Uterus (tissue), 4 donors: Measurements from ENCODE around the gene EEF2K. TPM values are rescaled to one million over a fixed set of nuclear protein-coding genes. Genes with fewer than 3 reads are reported as not detected.
A peak's percentile ranks its signal among the peaks of the same experiment; 100 is the strongest.

ENCODE experiments used
- DNase-seq, 2 donors: peaks; one replicate each; pipeline ENCODE4 v3.0.0-alpha.2; 2019 to 2020
- H3K27ac ChIP-seq, 2 donors: fragments of 200-600 bp; sonication (generic); 1 replicate in 1 of 2; 2 replicates in 1 of 2; pipeline ENCODE4 v1.5.1; 2016 to 2018
- H3K27me3 ChIP-seq, 2 donors: fragments of 200-600 bp; sonication (generic); one replicate each; pipeline ENCODE4 v1.5.1; 2018 to 2019; ENCODE audit warnings: control low read depth in 1 of 2
- H3K36me3 ChIP-seq, 2 donors: fragments of 200-600 bp; sonication (generic); one replicate each; pipeline ENCODE4 v1.5.1; 2019; ENCODE audit warnings: control low read depth in 1 of 2
- H3K4me1 ChIP-seq, 2 donors: fragments of 200-600 bp; sonication (generic); one replicate each; pipeline ENCODE4 v1.5.1; 2018 to 2019; ENCODE audit warnings: control low read depth in 1 of 2
- H3K4me3 ChIP-seq, 2 donors: fragments of 200-600 bp; sonication (generic); 1 replicate in 1 of 2; 2 replicates in 1 of 2; pipeline ENCODE4 v1.5.1; 2018 to 2019; ENCODE audit warnings: mild to moderate bottlenecking in 1 of 2
- H3K9me3 ChIP-seq, 2 donors: fragments of 200-600 bp; sonication (generic); one replicate each; pipeline ENCODE4 v1.5.1; 2019; ENCODE audit warnings: control low read depth in 1 of 2
- POLR2A ChIP-seq, 2 donors: fragments of 450-650 bp; IDR thresholded peaks; one replicate each; pipeline ENCODE4 v1.6.1; 2016; ENCODE audit warnings: antibody characterized with exemption in 2 of 2, mild to moderate bottlenecking in 1 of 2, moderate library complexity in 1 of 2
- intact Hi-C: fragments of 100-400 bp; cut with DNase I; formaldehyde crosslinking; loops from one replicate; pipeline ENCODE4 v1.15.1; 2023; ENCODE audit warnings: low total_unique reads
- total RNA-seq, 4 donors: library from RNA; depleted of rRNA in 3 of 4; stranded (reverse); fragments of >200 nt in 3 of 4; gene quantifications; one replicate each; pipeline versions ENCODE4 v1.1.0 to v1.2.4, GENCODE V29; 2014 to 2023
- TF ChIP-seq, protein P1 (sequence below), 4 experiments: fragments of 200-600 bp in 2 of 4; fragments of 450-650 bp in 2 of 4; sonication (generic) in 2 of 4; IDR thresholded peaks; one replicate each; pipeline ENCODE4 v1.5.1; 2016 to 2019; ENCODE audit warnings: antibody characterized with exemption in 4 of 4, mild to moderate bottlenecking in 2 of 4, moderate library complexity in 1 of 4
- donor health status: DM: yes; HTN: yes; CAD: no.

Gene EEF2K
- 10 to 100 TPM; 17.4 to 82.0 (median 35.5) TPM for total RNA-seq

- Histone ChIP-seq H3K4me3 (peak within 1 kb of the TSS; percentile 59 to 86), H3K9me3 (no peaks in the 10 kb centered on the region), H3K36me3 (no peaks in the 10 kb centered on the region), H3K27ac (peak within 1 kb of the TSS; percentile 87 to 90), H3K27me3 (no peaks in the 10 kb centered on the region), H3K4me1 (peaks cover 0 to 4% of the 10 kb centered on the region in 2 donors)
- intact Hi-C loops, result no loop called here
- peak; percentile 94 to 95 for DNase-seq
- TF ChIP-seq, protein P1, sequence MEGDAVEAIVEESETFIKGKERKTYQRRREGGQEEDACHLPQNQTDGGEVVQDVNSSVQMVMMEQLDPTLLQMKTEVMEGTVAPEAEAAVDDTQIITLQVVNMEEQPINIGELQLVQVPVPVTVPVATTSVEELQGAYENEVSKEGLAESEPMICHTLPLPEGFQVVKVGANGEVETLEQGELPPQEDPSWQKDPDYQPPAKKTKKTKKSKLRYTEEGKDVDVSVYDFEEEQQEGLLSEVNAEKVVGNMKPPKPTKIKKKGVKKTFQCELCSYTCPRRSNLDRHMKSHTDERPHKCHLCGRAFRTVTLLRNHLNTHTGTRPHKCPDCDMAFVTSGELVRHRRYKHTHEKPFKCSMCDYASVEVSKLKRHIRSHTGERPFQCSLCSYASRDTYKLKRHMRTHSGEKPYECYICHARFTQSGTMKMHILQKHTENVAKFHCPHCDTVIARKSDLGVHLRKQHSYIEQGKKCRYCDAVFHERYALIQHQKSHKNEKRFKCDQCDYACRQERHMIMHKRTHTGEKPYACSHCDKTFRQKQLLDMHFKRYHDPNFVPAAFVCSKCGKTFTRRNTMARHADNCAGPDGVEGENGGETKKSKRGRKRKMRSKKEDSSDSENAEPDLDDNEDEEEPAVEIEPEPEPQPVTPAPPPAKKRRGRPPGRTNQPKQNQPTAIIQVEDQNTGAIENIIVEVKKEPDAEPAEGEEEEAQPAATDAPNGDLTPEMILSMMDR (IDR thresholded peaks at IDR 0.05), result peak; percentile 73 to 98 (median 92)
- peak; percentile 35 to 57 for TF ChIP-seq POLR2A (IDR thresholded peaks at IDR 0.05)
These were observed at the start of gene EEF2K for GRCh38 chr16:22206013-22206841. TSS of gene EEF2K (plus strand) at chr16:22206278. CDS start at chr16:22225730, 19,452 bp downstream.

GRCh38 chr16:22161401-22161800, 44.7 kb upstream of the EEF2K start:
- Histone ChIP-seq H3K4me1 (no peaks in the 10 kb centered on the region), H3K4me3 (no peak overlapping the region), H3K27ac (no peak overlapping the region), H3K9me3 (no peaks in the 10 kb centered on the region), H3K27me3 (no peaks in the 10 kb centered on the region), H3K36me3 (no peaks in the 10 kb centered on the region)
- DNase-seq, result no peak
- TF ChIP-seq POLR2A (IDR thresholded peaks at IDR 0.05), result no peak
- TF ChIP-seq, protein P1 (IDR thresholded peaks at IDR 0.05), result no peak
- intact Hi-C loops, result no loop called here

DNA sequence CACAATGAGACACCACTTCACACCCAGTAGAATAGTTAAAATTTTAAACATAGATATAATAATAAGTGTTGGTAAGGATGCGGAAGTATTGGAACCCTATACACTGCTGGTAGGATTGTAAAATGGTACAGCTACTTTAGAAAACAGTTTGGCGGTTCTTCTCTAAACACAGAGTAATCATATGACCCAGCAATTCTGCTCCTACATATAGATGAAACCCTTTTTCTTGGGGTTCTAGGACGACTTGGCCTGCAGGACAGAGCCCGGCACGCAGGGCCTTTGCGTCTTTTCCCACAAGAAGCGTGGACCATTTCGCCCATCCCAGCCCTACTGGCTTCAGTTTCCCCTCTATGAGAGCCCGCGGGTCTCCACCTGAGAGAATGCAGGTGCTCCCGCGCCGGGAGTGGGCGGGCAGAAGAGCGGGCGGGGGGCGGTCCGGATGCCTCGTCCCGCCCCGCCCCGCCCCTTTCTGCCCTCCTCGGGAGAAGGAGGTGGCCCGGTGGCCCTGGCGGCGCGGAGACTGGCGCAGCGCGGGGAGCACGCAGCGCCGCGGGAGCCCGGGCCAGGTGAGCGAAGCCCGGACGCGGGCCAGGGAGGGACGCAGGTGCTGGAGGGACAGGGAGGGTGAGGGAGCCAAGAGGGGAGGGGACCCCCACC, 44.0 kb upstream of the EEF2K start, which contains the start of gene SDR42E2:
TSS of gene SDR42E2 (plus strand) at position 508 of the 657 bp plus-strand sequence. CDS start 3,077 bp downstream, outside the sequence.
- intact Hi-C loops, result no loop called here
- no peak for DNase-seq
- H3K27me3 ChIP-seq, result no peaks in the 10 kb centered on the region
- H3K4me3 ChIP-seq, result no peak within 1 kb of the TSS
- H3K27ac ChIP-seq, result no peak within 1 kb of the TSS
- TF ChIP-seq POLR2A (IDR thresholded peaks at IDR 0.05), result no peak
- TF ChIP-seq, protein P1 (IDR thresholded peaks at IDR 0.05), result no peak
- no peaks in the 10 kb centered on the region for H3K9me3 ChIP-seq
- H3K36me3 ChIP-seq, result no peaks in the 10 kb centered on the region
- no peaks in the 10 kb centered on the region for H3K4me1 ChIP-seq

DNA sequence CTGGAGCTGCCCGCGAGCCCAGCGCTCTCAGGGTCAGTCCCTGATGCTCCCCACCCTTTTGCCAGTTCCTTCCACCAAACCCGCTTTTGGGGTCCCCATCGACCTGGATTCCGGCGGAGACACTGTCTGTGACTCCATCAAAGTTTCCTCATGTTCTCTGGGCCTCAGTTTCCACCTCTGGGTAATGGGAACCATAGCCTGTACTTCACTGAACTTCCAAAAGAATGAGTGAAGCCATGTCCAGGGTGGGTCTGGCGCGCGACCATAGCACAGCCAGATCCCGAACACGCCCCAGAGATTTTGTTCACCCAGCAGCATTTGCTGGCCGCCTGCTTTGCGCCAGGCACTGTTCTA, 43.4 kb upstream of the EEF2K start:
- Histone ChIP-seq H3K4me3 (no peak overlapping the region), H3K4me1 (no peaks in the 10 kb centered on the region), H3K27ac (no peak overlapping the region), H3K27me3 (no peaks in the 10 kb centered on the region), H3K9me3 (no peaks in the 10 kb centered on the region), H3K36me3 (no peaks in the 10 kb centered on the region)
- DNase-seq, result no peak
- intact Hi-C loops, result no loop called here
- TF ChIP-seq, protein P1 (IDR thresholded peaks at IDR 0.05), result no peak
- no peak for TF ChIP-seq POLR2A (IDR thresholded peaks at IDR 0.05)

DNA sequence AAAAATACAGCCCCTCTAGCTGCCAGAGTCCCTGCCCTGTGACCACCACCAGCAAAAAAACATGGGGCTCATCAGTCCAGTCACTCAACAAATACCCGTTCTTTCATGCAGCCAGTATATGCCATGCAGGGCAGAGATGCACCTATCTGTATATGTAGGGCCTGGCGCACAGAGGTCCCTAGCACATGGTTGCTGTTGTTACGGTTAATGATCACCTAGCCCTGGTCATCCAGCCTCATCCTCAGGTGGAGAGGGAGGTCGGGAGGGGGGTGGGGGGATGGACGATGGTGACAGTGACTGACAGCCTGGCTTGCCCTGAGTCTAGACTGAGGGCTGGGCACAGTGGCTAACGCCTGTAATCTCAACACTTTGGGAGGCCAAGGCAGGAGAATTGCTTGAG, 42.3 kb upstream of the EEF2K start:
- TF ChIP-seq, protein P1 (IDR thresholded peaks at IDR 0.05), result no peak
- TF ChIP-seq POLR2A (IDR thresholded peaks at IDR 0.05), result no peak
- Histone ChIP-seq H3K27me3 (no peaks in the 10 kb centered on the region), H3K27ac (no peak overlapping the region), H3K4me3 (no peak overlapping the region), H3K36me3 (no peaks in the 10 kb centered on the region), H3K4me1 (no peaks in the 10 kb centered on the region), H3K9me3 (no peaks in the 10 kb centered on the region)
- DNase-seq, result no peak
- intact Hi-C loops, result no loop called here
